GM19468 (cell line): Measurements from ENCODE around the gene NSUN2.

Experiments
- ATAC-seq: cut with Tn5 transposase; IDR thresholded peaks from one replicate; pipeline ENCODE4 v1.9.1; 2021; ENCODE audit warnings: mild to moderate bottlenecking, moderate library complexity, moderate number of reproducible peaks; ENCODE audit not compliant: unreplicated experiment; ENCODE audit errors: extremely low read depth

Gene NSUN2

GRCh38 chr5:6568383-6568782, 64.5 kb downstream of the NSUN2 start:
- ATAC-seq, result no peak

GRCh38 chr5:6567835-6568234, 65.0 kb downstream of the NSUN2 start:
- no peak for ATAC-seq

- ATAC-seq, result no peak
Observed at GRCh38 chr5:6567068-6567467, 65.8 kb downstream of the NSUN2 start.

- no peak for ATAC-seq
Observed at GRCh38 chr5:6565492-6565891, 67.4 kb downstream of the NSUN2 start.

GRCh38 chr5:6557807-6558575, 74.9 kb downstream of the NSUN2 start:
- no peak for ATAC-seq

GRCh38 chr5:6556802-6557102, 76.1 kb downstream of the NSUN2 start:
- no peak for ATAC-seq

- no peak for ATAC-seq
Observed at GRCh38 chr5:6556089-6556801, 76.6 kb downstream of the NSUN2 start.

GRCh38 chr5:6554812-6555211, 78.0 kb downstream of the NSUN2 start:
- no peak for ATAC-seq

GRCh38 chr5:6553972-6554371, 78.9 kb downstream of the NSUN2 start:
- no peak for ATAC-seq

GRCh38 chr5:6552612-6553011, 80.2 kb downstream of the NSUN2 start:
- no peak for ATAC-seq

- no peak for ATAC-seq
Observed at GRCh38 chr5:6551955-6552313, 80.9 kb downstream of the NSUN2 start.

GRCh38 chr5:6551287-6551954, 81.4 kb downstream of the NSUN2 start:
- no peak for ATAC-seq

GRCh38 chr5:6550628-6551027, 82.2 kb downstream of the NSUN2 start:
- no peak for ATAC-seq
